ENCODE results near the gene CARNS1. TPM values are rescaled to one million over a fixed set of nuclear protein-coding genes. Genes with fewer than 3 reads are reported as not detected.

CARNS1 gene
- total RNA-seq, 1 experiment from 2014 or later = 1.3 TPM

GRCh38 chr11:67393990-67394389 lies 21.5 kb upstream of the CARNS1 start:
- no peak for DNase-seq (ENCODE audit: low spot score)
- CTCF ChIA-PET = interaction anchor here (0.6 to 1.4 kb wide), 3 partner anchors 8 to 43 kb away, joined by 3 read pairs; partner anchors contain the start of gene PPP1CA
- Mint-ChIP-seq H3K27me3 (ENCODE audit: low read depth) (no peaks in the 10 kb centered on the region), H3K9me3 (no peaks in the 10 kb centered on the region), H3K4me1 (peaks cover 44% of the 10 kb centered on the region), H3K27ac (no peak overlapping the region), H3K4me3 (peak overlapping the region; percentile 47), H3K36me3 (peaks cover 24% of the 10 kb centered on the region)
- POLR2A ChIA-PET = no interaction called here
- ATAC-seq = no peak
- no peak for TF ChIP-seq FOXJ3 (CRISPR knock-in tag; IDR thresholded peaks at IDR 0.05; ENCODE audit: borderline replicate concordance)
- no peak for TF ChIP-seq ETV6 (CRISPR knock-in tag; IDR thresholded peaks at IDR 0.05)
- TF ChIP-seq ZBTB21 (CRISPR knock-in tag; IDR thresholded peaks at IDR 0.05; ENCODE audit: borderline replicate concordance) = no peak
- no peak for TF ChIP-seq ZNF671 (CRISPR knock-in tag; IDR thresholded peaks at IDR 0.05)
- TF ChIP-seq TEAD4 (CRISPR knock-in tag; IDR thresholded peaks at IDR 0.05) = no peak
- TF ChIP-seq ATF6 (CRISPR knock-in tag; IDR thresholded peaks at IDR 0.05) = no peak
- no peak for TF ChIP-seq ZNF281 (CRISPR knock-in tag; IDR thresholded peaks at IDR 0.05)
- TF ChIP-seq ZBTB43 (CRISPR knock-in tag; IDR thresholded peaks at IDR 0.05) = no peak
- TF ChIP-seq TCF7 (CRISPR knock-in tag; IDR thresholded peaks at IDR 0.05; ENCODE audit: low read depth) = no peak
- TF ChIP-seq JUN (CRISPR knock-in tag; IDR thresholded peaks at IDR 0.05) = no peak
- TF ChIP-seq RELA (CRISPR knock-in tag; IDR thresholded peaks at IDR 0.05; ENCODE audit: borderline replicate concordance) = no peak
- TF ChIP-seq E2F4 (CRISPR knock-in tag; IDR thresholded peaks at IDR 0.05; ENCODE audit: borderline replicate concordance, low read depth) = no peak
- TF ChIP-seq FOXK1 (CRISPR knock-in tag; IDR thresholded peaks at IDR 0.05) = no peak
- no peak for TF ChIP-seq AFF4 (CRISPR knock-in tag; IDR thresholded peaks at IDR 0.05; ENCODE audit: borderline replicate concordance)
- TF ChIP-seq TEAD1 (CRISPR knock-in tag; IDR thresholded peaks at IDR 0.05) = no peak

Measured in WTC11 (cell line).